Mucosa of descending colon (tissue), 3 donors: ENCODE measurements around the gene ADARB1. TPM values are rescaled to one million over a fixed set of nuclear protein-coding genes. Genes with fewer than 3 reads are reported as not detected.
"Not testable (repeated sequence)": the region's sequence is repeated elsewhere in the genome, so short reads cannot be mapped to it uniquely, and the experiment has no call there.

Source experiments
- ATAC-seq: fragments of 200-7000 bp; cut with Tn5 transposase; one replicate; pipeline ENCODE4 v1.9.1; 2020; ENCODE audit warnings: mild to moderate bottlenecking, moderate library complexity
- DNase-seq, 3 donors: peaks; one replicate each; pipeline ENCODE4 v3.0.0-alpha.2; 2020
- H3K36me3 ChIP-seq: fragments of 200-600 bp; one replicate; pipeline ENCODE4 v1.8.0; 2021; ENCODE audit warnings: low read depth, mild to moderate bottlenecking
- H3K4me1 ChIP-seq: fragments of 200-600 bp; one replicate; pipeline ENCODE4 v1.8.0; 2021; ENCODE audit warnings: low read depth, mild to moderate bottlenecking
- H3K4me3 ChIP-seq: fragments of 200-600 bp; one replicate; pipeline ENCODE4 v1.8.0; 2021; ENCODE audit warnings: mild to moderate bottlenecking
- H3K9me3 ChIP-seq: fragments of 200-600 bp; one replicate; pipeline ENCODE4 v1.8.0; 2021; ENCODE audit warnings: mild to moderate bottlenecking
- CTCF ChIP-seq: fragments of 200-600 bp; IDR thresholded peaks from one replicate; pipeline ENCODE4 v1.8.0; 2022; ENCODE audit warnings: antibody characterized with exemption, mild to moderate bottlenecking
- intact Hi-C, 2 donors: fragments of 100-400 bp; cut with DNase I in 1 of 2; cut with micrococcal nuclease in 1 of 2; formaldehyde crosslinking; loops; one replicate each; pipeline versions ENCODE4 v1.11.0 to v1.11.1; 2022; cut with DNase I, micrococcal nuclease
- long read RNA-seq, 2 donors: library from polyadenylated mRNA; unstranded; transcript quantifications; one replicate each; pipeline ENCODE4 v2.0.0, GENCODE V29; 2019 to 2021
- total RNA-seq, 3 donors: library from RNA; stranded (reverse); fragmentation: NEBNext Ultra II Directional in 2 of 3; extraction: Animal tissue kit (Norgen Biotek cat#: 25700) in 2 of 3; gene quantifications; one replicate each; pipeline versions ENCODE4 v1.2.1 to v1.2.4, GENCODE V29; 2021 to 2023
- donor health status: DM: no; HTN: no; CAD: no; lungs with moderate emphysema.
- donor health status: DM: no; HTN: no; CAD: no.
- donor health status: DM: no; HTN: yes; CAD: no.

The ADARB1 gene
- total RNA-seq = 10 to 100 TPM in 1 of 3 donors, 1 to 10 TPM in 2; 5.4 to 91.2 (median 8.8) TPM
- long read RNA-seq, donor 1, full-length matches to known transcripts = 15 of 100 reads
- long read RNA-seq, donor 1, partial matches to known transcripts = 25 of 100 reads
- long read RNA-seq, donor 1, other reads (novel, unspliced or antisense) = 60 of 100 reads
- long read RNA-seq, donor 2 = 0 reads

GRCh38 chr21:45074048-45074817 is at the start of gene ADARB1:
TSS of gene ADARB1 (plus strand) at chr21:45074580. CDS start at chr21:45171657, 97,077 bp downstream.
- H3K9me3 ChIP-seq = no peaks in the 10 kb centered on the region
- DNase-seq (peak; percentile 62 to 76 (median 74)), ATAC-seq (peak; percentile 90)
- peak within 1 kb of the TSS; percentile 90 for H3K4me3 ChIP-seq
- intact Hi-C loops = no loop called here
- TF ChIP-seq CTCF = no peak
- peaks cover 11% of the 10 kb centered on the region for H3K4me1 ChIP-seq
- H3K36me3 ChIP-seq = no peaks in the 10 kb centered on the region

GRCh38 chr21:45026066-45026745 is 48.2 kb upstream of the ADARB1 start:
- Histone ChIP-seq H3K4me1 (no peaks in the 10 kb centered on the region), H3K9me3 (no peaks in the 10 kb centered on the region), H3K36me3 (no peaks in the 10 kb centered on the region), H3K4me3 (no peak overlapping the region)
- ATAC-seq (no peak), DNase-seq (no peak)
- no peak for TF ChIP-seq CTCF
- intact Hi-C loops = no loop called here

- no peaks in the 10 kb centered on the region for H3K4me1 ChIP-seq
- TF ChIP-seq CTCF = no peak
- no peaks in the 10 kb centered on the region for H3K36me3 ChIP-seq
- H3K4me3 ChIP-seq = no peak overlapping the region
- ATAC-seq (no peak), DNase-seq (no peak)
- H3K9me3 ChIP-seq = no peaks in the 10 kb centered on the region
- intact Hi-C loops = no loop called here
Measured at GRCh38 chr21:45026826-45027225, 47.6 kb upstream of the ADARB1 start.

- Histone ChIP-seq H3K4me1 (no peaks in the 10 kb centered on the region), H3K36me3 (no peaks in the 10 kb centered on the region), H3K9me3 (no peaks in the 10 kb centered on the region), H3K4me3 (no peak overlapping the region)
- ATAC-seq (no peak), DNase-seq (no peak)
- TF ChIP-seq CTCF = no peak
- intact Hi-C loops = no loop called here
Measured at GRCh38 chr21:45027241-45028196, 46.9 kb upstream of the ADARB1 start.

- H3K9me3 ChIP-seq, DNase-seq, intact Hi-C loops, H3K4me1 ChIP-seq, H3K4me3 ChIP-seq, H3K36me3 ChIP-seq, ATAC-seq: not testable (repeated sequence)
Measured at GRCh38 chr21:45028645-45029044, 45.7 kb upstream of the ADARB1 start.
